ES-I3 (cell line): Measurements from ENCODE around the gene SUSD2.
"Not testable (repeated sequence)": the region's sequence is repeated elsewhere in the genome, so short reads cannot be mapped to it uniquely, and the experiment has no call there.

ENCODE experiments used
- H3K36me3 ChIP-seq: 2 replicates; pipeline ENCODE4 v1.6.1; 2013; ENCODE audit warnings: mild to moderate bottlenecking, low read length, control low read depth, moderate library complexity; ENCODE audit not compliant: insufficient read depth
- H3K4me1 ChIP-seq: 2 replicates; pipeline ENCODE4 v1.6.1; 2013; ENCODE audit warnings: mild to moderate bottlenecking, control low read depth, low read length; ENCODE audit not compliant: insufficient read depth
- H3K9ac ChIP-seq: 2 replicates; pipeline ENCODE4 v1.6.1; 2013; ENCODE audit warnings: low read depth, mild to moderate bottlenecking, low read length, moderate library complexity
- H3K9me3 ChIP-seq: 2 replicates; pipeline ENCODE4 v1.6.1; 2013; ENCODE audit warnings: mild to moderate bottlenecking, low read length, moderate library complexity; ENCODE audit not compliant: control insufficient read depth, insufficient read depth

The SUSD2 gene

DNA sequence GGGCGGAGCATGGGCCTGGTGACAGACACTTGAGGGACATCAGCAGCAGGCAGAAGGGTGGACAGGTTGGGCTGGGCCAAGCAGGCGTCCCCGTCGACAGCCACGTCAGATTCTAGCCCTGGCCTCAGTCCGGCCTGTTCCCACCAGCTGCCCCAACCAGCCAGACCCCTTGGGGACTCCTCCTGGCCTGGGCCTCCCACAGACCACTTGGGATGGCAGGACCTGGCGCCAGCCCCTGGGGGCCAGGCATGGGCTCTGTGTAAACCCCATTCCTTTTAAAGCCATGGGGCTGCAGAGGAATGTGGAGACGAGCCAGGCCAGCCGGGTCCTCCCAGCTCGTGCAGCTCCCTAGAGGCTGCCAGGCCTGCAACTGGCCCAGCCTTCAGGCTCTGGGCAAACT lies 4.7 kb upstream of the SUSD2 start:
- H3K9me3 ChIP-seq = no peaks in the 10 kb centered on the region
- peaks cover 3% of the 10 kb centered on the region; the same call in 1 of the 2 replicates for H3K4me1 ChIP-seq
- H3K9ac ChIP-seq = no peak overlapping the region
- H3K36me3 ChIP-seq = no peaks in the 10 kb centered on the region

DNA sequence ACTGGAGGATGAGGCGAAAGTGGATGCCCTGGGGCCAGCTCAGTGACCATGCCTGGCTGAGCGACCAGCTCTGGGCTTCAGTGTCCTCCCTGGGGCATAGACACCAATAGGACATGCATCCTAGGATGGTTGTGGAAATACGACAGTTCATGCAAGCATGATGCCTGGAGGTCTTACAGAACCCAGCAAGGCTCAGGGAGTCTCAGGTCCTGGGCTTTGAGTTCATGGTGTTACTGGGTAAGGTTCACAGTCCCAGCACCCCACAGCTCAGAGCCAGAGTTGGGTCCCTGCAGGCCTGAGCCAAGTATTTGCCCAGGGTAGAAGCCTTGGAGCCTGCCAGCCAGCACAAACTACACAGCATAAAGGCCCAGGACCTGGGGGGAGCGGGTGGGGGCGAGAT lies 4.2 kb upstream of the SUSD2 start:
- no peaks in the 10 kb centered on the region for H3K9me3 ChIP-seq
- peaks cover 5% of the 10 kb centered on the region; the same call in 1 of the 2 replicates for H3K4me1 ChIP-seq
- no peak overlapping the region for H3K9ac ChIP-seq
- H3K36me3 ChIP-seq = no peaks in the 10 kb centered on the region

DNA sequence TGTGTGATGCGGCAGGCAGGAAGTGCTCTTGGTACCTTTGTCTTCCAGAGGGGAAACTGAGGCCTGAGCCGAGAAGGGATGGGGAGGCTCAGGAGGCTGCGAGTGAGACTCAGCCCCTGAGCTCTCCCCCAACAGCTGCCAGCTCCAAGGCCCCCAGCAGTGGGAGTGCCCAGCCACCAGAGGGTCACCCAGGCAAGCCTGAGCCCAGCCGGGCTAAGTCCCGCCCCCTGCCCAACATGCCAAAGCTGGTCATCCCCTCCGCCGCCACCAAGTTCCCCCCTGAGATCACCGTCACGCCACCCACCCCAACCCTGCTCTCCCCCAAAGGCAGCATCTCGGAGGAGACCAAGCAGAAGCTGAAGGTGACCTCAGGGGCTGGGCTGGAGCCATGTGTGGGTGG lies 3.8 kb upstream of the SUSD2 start:
- Histone ChIP-seq H3K4me1 (peaks cover 5% of the 10 kb centered on the region; the same call in 1 of the 2 replicates), H3K9ac (no peak overlapping the region), H3K36me3 (no peaks in the 10 kb centered on the region), H3K9me3 (no peaks in the 10 kb centered on the region)

DNA sequence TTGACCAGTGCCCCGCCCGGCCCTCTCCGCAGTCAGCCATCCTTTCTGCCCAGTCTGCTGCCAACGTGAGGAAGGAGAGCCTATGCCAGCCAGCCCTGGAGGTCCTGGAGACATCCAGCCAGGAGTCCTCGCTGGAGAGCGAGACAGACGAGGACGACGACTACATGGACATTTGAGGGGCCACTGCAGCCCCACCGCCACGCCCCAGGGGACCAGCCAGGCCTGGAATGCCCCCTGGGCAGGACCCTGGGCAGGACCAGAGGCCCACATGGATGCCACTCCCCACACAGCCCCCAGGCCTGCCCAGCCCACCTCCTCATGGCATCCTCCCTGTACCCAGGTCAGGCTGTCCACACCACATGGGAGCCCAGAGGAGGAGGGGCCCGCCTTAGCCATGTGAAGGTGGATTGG lies 3.3 kb upstream of the SUSD2 start:
- H3K4me1 ChIP-seq = peaks cover 5% of the 10 kb centered on the region; the same call in 1 of the 2 replicates
- no peak overlapping the region for H3K9ac ChIP-seq
- H3K9me3 ChIP-seq = no peaks in the 10 kb centered on the region
- no peaks in the 10 kb centered on the region for H3K36me3 ChIP-seq

DNA sequence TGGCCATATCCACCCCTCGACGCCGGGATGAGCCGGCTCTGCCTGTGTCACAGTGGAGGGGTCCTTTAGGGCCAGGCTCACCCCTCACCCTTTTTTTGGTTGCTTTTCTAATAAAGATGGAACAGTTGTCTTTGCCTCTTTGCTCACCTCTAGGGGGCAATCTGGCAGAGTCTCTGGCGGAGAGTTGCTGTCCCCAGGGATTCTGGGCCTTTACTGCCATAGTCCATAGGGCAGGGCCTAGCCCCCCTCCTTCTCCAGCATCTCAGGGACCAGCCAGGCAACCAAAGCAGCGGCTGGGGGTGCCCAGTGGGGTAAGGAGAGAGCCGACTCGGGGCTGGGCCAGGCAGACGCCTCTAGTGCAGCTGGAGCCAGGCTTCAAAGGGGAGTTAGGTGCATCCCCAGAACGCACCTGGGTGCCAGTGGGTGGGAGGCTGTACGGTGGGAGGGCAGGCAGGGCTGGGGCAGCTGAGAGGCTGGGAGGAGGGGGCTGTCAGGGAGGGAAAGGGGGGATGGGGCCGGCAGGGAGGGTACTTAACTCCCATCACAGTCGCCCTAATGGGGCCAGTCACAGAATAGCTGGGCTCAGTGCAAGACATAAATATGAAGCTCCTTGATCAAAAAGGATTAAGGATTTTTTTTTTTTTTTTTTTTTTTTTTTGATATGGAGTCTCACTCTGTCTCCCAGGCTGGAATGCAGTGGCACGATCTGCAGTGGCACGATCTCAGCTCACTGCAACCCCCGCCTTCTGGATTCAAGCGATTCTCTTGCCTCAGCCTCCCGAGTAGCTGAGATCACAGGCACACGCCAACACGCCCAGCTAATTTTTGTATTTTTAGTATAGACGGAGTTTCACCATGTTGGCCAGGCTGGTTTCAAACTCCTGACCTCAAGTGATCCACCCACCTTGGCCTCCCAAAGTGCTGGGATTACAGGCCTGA lies 2.5 kb upstream of the SUSD2 start:
- Histone ChIP-seq H3K36me3 (no peaks in the 10 kb centered on the region), H3K9me3 (no peaks in the 10 kb centered on the region), H3K4me1 (peaks cover 5% of the 10 kb centered on the region; the same call in 1 of the 2 replicates), H3K9ac (no peak overlapping the region)

DNA sequence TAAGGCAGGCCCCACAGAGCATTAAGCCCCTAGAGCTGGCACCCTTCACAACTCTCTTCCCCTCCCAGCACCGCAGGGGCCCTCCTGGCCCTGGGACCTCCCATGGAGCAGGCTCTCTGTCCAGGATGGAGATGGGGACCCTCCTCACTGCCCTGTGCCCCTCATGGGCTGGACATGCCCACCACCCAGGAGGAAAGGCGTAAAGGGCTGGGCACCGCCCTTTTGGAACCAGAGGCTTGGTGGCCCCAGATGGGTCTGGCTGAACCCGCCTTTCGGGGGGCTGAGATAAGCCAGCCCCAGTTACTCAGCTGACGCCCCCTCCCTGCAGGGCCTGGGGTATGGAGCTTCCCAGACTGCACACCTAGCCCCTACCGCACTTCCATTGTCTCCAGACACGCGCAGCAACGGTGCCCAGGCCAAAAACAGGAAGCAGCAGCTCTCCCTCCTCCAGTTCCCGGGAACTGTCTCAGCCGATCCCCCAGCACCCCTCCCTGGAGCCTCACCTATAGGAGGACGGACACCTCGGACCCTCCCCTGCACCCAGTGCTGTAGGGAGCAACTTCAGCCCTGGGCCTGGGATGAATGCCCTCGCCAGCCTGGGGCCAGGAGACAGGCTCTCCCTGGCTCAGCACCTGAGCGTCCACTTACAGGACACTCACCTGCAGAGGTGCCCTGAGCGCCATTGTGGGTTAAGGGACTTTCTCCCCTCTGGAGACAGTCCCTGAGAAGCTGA lies 1.6 kb upstream of the SUSD2 start:
- H3K9me3 ChIP-seq = no peaks in the 10 kb centered on the region
- H3K9ac ChIP-seq = no peak overlapping the region
- H3K36me3 ChIP-seq = no peaks in the 10 kb centered on the region
- H3K4me1 ChIP-seq = peaks cover 5% of the 10 kb centered on the region; the same call in 1 of the 2 replicates

DNA sequence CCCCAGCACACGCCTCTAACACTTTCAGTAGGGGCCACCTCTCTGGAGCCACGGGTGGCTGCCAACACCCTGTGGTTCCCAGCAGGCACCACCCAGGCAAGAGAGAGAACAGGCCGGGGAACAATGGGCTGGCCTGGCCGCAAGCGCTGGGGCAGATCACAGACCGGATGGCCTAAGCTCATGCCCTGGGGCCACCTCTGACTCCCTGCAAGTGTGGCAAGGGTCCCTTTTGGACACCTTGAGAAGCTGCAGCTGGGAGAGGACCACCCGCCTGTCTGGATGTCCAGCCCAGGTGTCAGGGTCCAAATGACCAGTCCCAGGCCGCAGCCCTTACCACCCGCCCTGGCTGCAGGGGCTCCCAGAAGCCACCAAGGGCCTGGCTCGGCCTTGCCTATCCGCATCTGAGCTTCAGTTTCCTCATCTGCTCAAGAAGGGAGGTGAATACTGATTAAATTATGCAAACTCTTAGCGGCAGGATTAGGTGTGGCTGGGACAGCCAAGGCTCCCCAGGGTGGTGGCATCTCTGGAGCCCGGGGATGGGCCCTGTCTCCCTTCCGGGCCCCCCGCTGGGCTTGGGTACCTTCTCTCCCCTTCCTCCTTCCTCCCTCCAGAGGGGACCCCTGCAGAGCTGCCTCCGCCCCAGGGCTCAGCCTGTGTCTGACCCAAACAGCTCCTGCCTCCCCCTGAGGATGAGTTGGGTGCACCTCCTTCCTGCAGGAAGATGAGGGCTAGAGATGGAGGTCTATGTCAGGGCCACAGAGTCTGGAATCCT lies 785 bp upstream of the SUSD2 start:
- no peaks in the 10 kb centered on the region for H3K9me3 ChIP-seq
- peaks cover 5% of the 10 kb centered on the region; the same call in 1 of the 2 replicates for H3K4me1 ChIP-seq
- no peak overlapping the region for H3K9ac ChIP-seq
- no peaks in the 10 kb centered on the region for H3K36me3 ChIP-seq

DNA sequence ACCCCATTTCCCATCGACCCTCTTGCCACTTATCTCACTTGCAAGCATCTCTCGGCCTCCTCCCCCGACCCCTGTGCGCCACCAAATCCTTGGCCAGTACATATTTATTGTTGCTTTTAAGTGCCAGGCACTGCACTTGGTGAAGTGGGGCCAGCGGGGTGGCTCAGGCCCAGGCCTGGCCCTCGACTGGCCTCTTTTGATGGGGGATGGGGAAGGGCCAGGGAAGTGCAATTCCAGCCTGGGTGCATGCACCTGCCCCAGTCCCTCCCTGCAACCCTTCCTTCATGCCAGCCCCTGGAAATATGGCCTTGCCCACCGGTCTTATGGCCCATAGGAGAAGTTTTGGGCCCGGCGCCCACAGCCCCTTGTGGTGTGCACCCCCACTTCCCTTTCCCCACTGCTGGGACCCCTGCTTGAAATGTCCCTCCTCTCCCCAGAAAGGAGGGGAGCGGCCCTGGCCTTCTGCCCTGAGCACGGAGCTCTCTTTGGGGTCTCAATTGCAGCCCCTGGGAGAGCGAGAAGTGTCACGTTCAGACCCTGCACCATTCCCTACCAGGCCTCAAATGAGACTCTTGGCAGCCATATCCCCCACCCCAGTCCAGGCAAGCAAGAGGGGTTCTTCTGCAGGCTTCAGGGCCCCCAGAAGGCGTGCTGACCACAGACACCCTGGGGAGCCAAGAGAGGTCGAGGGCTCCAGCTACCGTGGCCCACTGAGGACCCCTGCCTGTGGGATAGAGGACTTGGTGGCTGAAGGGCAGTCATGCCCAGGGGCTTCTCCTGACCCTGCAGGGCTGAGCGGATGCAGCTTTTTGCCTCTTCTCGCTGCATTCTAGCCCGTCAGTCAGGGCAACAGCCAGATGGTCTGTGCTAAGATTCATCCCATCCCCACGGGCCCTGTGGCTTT lies 961 bp downstream of the SUSD2 start:
- Histone ChIP-seq H3K9ac (no peak overlapping the region), H3K9me3 (no peaks in the 10 kb centered on the region), H3K4me1 (peaks cover 5% of the 10 kb centered on the region; the same call in 1 of the 2 replicates), H3K36me3 (no peaks in the 10 kb centered on the region)

DNA sequence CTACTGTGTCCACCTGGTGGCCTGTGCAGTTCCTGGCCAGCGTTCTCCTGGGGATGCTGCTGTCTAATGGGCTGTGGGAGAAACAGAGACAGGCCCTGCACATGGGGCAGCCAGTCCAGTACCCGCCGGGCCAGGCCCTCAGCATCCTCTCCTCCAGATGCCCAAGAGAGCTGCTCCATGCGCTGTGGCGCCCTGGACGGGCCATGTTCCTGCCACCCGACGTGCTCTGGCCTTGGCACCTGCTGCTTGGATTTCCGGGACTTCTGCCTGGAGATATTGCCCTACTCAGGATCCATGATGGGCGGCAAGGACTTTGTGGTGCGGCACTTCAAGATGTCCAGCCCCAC lies 1.6 kb downstream of the SUSD2 start:
- not testable (repeated sequence) for H3K4me1 ChIP-seq, H3K9me3 ChIP-seq, H3K9ac ChIP-seq, H3K36me3 ChIP-seq

DNA sequence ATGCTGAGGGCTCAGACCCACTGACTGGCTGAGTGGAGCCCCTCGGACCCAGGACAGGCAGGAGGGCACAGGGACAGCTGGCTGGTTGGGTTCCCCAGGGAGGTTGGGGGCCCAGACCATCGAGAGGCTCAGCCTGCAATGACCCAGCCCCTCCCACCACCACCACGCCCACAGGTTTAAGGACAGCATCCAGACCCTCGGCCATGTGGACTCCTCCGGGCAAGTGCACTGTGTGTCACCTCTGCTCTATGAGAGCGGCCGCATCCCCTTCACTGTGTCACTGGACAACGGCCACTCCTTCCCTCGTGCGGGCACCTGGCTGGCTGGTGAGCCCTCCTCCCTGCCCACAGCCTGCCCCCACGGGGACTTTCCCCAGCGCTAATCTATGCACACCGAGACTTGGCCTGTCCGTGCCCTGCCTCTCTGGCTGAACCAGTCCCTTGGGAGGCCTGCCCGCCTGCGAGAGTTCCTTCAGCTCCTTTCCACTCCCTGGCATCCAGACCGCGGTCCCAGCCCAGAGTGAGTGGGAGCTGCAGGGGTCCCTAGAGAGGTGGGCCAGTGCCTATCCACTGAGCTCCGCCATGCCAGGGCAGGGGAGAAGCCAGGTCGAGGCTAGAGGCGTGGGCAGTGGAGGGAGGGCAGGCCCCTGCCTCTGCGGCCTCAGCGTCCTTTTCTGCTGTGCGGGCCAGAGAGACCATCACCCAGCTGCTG lies 2.2 kb downstream of the SUSD2 start:
- Histone ChIP-seq H3K9me3 (no peaks in the 10 kb centered on the region), H3K9ac (no peak overlapping the region), H3K4me1 (peaks cover 5% of the 10 kb centered on the region; the same call in 1 of the 2 replicates), H3K36me3 (no peaks in the 10 kb centered on the region)

DNA sequence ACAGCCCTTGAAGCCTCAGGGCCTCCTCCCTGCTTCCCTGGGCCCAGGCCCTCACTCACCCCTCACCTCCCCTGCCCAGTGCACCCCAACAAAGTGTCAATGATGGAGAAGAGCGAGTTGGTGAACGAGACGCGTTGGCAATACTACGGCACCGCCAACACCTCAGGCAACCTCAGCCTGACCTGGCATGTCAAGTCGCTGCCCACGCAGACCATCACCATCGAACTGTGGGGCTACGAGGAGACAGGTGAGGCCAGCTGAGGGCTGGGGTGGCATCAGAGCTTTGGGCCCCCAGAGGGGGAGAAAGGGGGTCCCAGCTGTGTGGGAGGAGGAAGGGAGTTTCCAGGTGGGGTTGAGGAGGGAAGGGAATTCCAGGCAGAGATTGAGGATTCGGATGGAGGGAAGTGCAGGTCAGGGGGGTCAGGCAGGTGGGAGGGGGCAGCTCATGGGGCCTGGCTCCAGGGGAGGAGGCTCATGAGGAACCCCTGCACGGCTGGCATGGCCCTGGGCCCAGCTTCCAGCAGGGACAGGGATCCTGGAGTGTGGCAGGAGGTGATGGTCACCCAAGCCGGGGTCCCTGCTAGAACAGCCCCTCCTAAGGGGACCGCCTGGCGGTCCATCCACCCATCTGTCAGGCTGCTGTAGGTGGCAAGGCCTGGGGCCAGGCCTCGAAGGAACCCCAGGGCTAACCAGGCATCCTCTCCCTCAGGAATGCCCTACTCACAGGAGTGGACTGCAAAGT lies 2.9 kb downstream of the SUSD2 start:
- H3K4me1 ChIP-seq = peaks cover 5% of the 10 kb centered on the region; the same call in 1 of the 2 replicates
- no peaks in the 10 kb centered on the region for H3K36me3 ChIP-seq
- no peaks in the 10 kb centered on the region for H3K9me3 ChIP-seq
- no peak overlapping the region for H3K9ac ChIP-seq

DNA sequence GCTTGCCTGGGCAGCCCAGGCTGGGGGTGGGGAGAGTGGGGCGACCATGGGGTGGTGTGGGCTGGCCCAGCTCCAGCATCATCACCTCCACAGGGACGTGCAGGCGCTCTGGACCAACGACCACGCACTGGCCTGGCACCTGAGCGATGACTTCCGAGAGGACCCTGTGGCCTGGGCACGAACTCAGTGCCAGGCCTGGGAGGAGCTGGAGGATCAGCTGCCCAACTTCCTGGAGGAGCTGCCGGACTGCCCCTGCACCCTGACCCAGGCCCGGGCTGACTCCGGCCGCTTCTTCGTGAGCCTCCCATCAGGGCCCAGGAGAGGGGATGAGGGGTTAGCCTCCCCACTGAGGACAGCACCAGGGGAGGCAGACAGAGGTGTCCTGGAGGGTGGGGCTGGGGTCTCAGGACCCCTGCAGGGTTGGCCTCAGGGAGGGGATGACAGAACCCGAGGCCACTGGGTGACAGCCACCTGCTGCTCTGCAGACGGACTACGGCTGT lies 3.8 kb downstream of the SUSD2 start:
- peaks cover 5% of the 10 kb centered on the region; the same call in 1 of the 2 replicates for H3K4me1 ChIP-seq
- H3K9ac ChIP-seq = no peak overlapping the region
- no peaks in the 10 kb centered on the region for H3K36me3 ChIP-seq
- no peaks in the 10 kb centered on the region for H3K9me3 ChIP-seq
